GM10266 (cell line): ENCODE data around the gene ZC3H4.

ENCODE experiments used
- DNase-seq: peaks from one replicate; pipeline ENCODE4 v3.0.0; 2012; ENCODE audit errors: extremely low spot score
- CTCF ChIP-seq: IDR thresholded peaks from 2 replicates; pipeline ENCODE4 v1.5.1; 2012; ENCODE audit warnings: mild to moderate bottlenecking, low read depth; ENCODE audit not compliant: control insufficient read depth, insufficient read depth; ENCODE audit errors: missing control alignments

ZC3H4 gene

GRCh38 chr19:47075941-47076340 lies 37.6 kb downstream of the ZC3H4 start:
- no peak for DNase-seq
- no peak for TF ChIP-seq CTCF

- DNase-seq = no peak
- no peak for TF ChIP-seq CTCF
Observed at GRCh38 chr19:47075179-47075810, 38.3 kb downstream of the ZC3H4 start.

- TF ChIP-seq CTCF = no peak
- no peak for DNase-seq
Observed at GRCh38 chr19:47074621-47075020, 39.0 kb downstream of the ZC3H4 start.

GRCh38 chr19:47073574-47073973 lies 40.0 kb downstream of the ZC3H4 start:
- TF ChIP-seq CTCF = no peak
- DNase-seq = no peak

GRCh38 chr19:47072323-47072722 lies 41.3 kb downstream of the ZC3H4 start:
- no peak for TF ChIP-seq CTCF
- no peak for DNase-seq

GRCh38 chr19:47071731-47072130 lies 41.8 kb downstream of the ZC3H4 start:
- no peak for DNase-seq
- TF ChIP-seq CTCF = no peak

- TF ChIP-seq CTCF = no peak
- no peak for DNase-seq
Observed at GRCh38 chr19:47070756-47071155, 42.8 kb downstream of the ZC3H4 start.
